Measurements from ENCODE around the gene TCF21.

DNA sequence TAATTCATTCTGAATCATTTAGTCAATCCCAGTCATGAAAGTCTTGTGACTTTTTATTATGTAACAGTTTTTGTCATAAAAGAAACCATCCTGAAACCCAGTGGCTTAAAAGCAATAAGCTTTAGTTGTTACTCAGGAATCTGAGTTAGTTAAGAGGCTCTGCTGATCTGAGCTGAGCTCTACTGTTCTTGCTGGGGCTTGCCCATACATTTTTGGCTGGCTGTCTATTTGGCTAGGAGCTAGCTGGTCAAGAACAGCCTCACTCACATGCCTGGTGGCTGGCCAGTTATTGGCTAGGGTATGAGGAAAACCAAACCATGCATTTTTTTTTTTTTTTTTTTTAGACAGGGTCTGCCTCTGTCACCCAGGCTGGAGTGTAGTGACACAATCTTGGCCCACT lies 10.6 kb downstream of the TCF21 start:
- TF ChIP-seq CTCF (IDR thresholded peaks at IDR 0.05 in 2 of 3, conservative IDR thresholded peaks at IDR 0.05 in 1 of 3; ENCODE audit: control insufficient read depth in 2 of 3, extremely low read depth in 1 of 3, insufficient read depth in 1 of 3, low read depth in 3 of 3, low read length in 3 of 3) = no peak
- TF ChIP-seq POLR2A (IDR thresholded peaks at IDR 0.05; ENCODE audit: low read depth, low read length) = no peak
- TF ChIP-seq CBFB (IDR thresholded peaks at IDR 0.05; ENCODE audit: low read depth) = no peak
- no peak for TF ChIP-seq SRF (IDR thresholded peaks at IDR 0.05; ENCODE audit: low read depth in 2 of 2, low read length in 2 of 2)
- no peak for TF ChIP-seq PAX8 (IDR thresholded peaks at IDR 0.05)
- no peak for TF ChIP-seq RAD21 (IDR thresholded peaks at IDR 0.05; ENCODE audit: insufficient read depth, low read depth, low read length)
- TF ChIP-seq, protein P1, sequence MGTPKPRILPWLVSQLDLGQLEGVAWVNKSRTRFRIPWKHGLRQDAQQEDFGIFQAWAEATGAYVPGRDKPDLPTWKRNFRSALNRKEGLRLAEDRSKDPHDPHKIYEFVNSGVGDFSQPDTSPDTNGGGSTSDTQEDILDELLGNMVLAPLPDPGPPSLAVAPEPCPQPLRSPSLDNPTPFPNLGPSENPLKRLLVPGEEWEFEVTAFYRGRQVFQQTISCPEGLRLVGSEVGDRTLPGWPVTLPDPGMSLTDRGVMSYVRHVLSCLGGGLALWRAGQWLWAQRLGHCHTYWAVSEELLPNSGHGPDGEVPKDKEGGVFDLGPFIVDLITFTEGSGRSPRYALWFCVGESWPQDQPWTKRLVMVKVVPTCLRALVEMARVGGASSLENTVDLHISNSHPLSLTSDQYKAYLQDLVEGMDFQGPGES (IDR thresholded peaks at IDR 0.05) = no peak
- no peak for TF ChIP-seq SREBF1 (IDR thresholded peaks at IDR 0.05; ENCODE audit: low read length)
- no peak for TF ChIP-seq BRCA1 (IDR thresholded peaks at IDR 0.05; ENCODE audit: low read depth, low read length)
- no peak for TF ChIP-seq STAT1 (conservative IDR thresholded peaks at IDR 0.05)
- TF ChIP-seq, protein P2, sequence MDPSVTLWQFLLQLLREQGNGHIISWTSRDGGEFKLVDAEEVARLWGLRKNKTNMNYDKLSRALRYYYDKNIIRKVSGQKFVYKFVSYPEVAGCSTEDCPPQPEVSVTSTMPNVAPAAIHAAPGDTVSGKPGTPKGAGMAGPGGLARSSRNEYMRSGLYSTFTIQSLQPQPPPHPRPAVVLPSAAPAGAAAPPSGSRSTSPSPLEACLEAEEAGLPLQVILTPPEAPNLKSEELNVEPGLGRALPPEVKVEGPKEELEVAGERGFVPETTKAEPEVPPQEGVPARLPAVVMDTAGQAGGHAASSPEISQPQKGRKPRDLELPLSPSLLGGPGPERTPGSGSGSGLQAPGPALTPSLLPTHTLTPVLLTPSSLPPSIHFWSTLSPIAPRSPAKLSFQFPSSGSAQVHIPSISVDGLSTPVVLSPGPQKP (IDR thresholded peaks at IDR 0.05; ENCODE audit: low read depth, low read length) = no peak
- TF ChIP-seq SPI1 (IDR thresholded peaks at IDR 0.05; ENCODE audit: borderline replicate concordance, insufficient read depth, low read depth, low read length) = no peak
- no peak for TF ChIP-seq MAX (IDR thresholded peaks at IDR 0.05; ENCODE audit: low read depth, low read length)
- no peak for TF ChIP-seq RAD51 (IDR thresholded peaks at IDR 0.05)

Measured in GM12878 (cell line).